ENCODE results near the gene GPR6. TPM values are rescaled to one million over a fixed set of nuclear protein-coding genes. Genes with fewer than 3 reads are reported as not detected.

GPR6 gene
- total RNA-seq, 6 experiments from 2014 or later: not detected

GRCh38 chr6:109958626-109959025 is 19.5 kb upstream of the GPR6 start:
- Histone ChIP-seq H3K4me3 (no peak overlapping the region), H3K36me3 (no peaks in the 10 kb centered on the region), H3K4me1 (no peaks in the 10 kb centered on the region), H3K9me3 (no peaks in the 10 kb centered on the region), H3K27me3 (no peaks in the 10 kb centered on the region), H3K27ac (no peak overlapping the region)
- TF ChIP-seq POLR2A (IDR thresholded peaks at IDR 0.05) (no peak), CTCF (IDR thresholded peaks at IDR 0.05) (no peak)
- ATAC-seq: no peak
- intact Hi-C loops (cut with DNase I): no loop called here
- no CpG with 5 or more reads among the region's 1 CpG for WGBS (ENCODE audit: insufficient coverage, low coverage, low lambda C conversion rate, missing lambda C conversion rate)
- DNase-seq: no peak

- Histone ChIP-seq H3K4me1 (no peaks in the 10 kb centered on the region), H3K27me3 (no peaks in the 10 kb centered on the region), H3K27ac (no peak overlapping the region), H3K4me3 (no peak overlapping the region), H3K36me3 (no peaks in the 10 kb centered on the region), H3K9me3 (no peaks in the 10 kb centered on the region)
- intact Hi-C loops (cut with DNase I): no loop called here
- WGBS (ENCODE audit: insufficient coverage, low coverage, low lambda C conversion rate, missing lambda C conversion rate): 80% methylated on average over 3 of the region's 5 CpGs
- TF ChIP-seq POLR2A (IDR thresholded peaks at IDR 0.05) (no peak), CTCF (IDR thresholded peaks at IDR 0.05) (no peak)
- DNase-seq (no peak), ATAC-seq (no peak)
Measured at GRCh38 chr6:109961611-109962041, 16.5 kb upstream of the GPR6 start.

GRCh38 chr6:109962271-109962670 is 15.8 kb upstream of the GPR6 start:
- DNase-seq (no peak), ATAC-seq (no peak)
- no peaks in the 10 kb centered on the region for H3K9me3 ChIP-seq
- no peak for TF ChIP-seq POLR2A (IDR thresholded peaks at IDR 0.05)
- no peak for TF ChIP-seq CTCF (IDR thresholded peaks at IDR 0.05)
- intact Hi-C loops (cut with DNase I): no loop called here
- H3K4me1 ChIP-seq: no peaks in the 10 kb centered on the region
- H3K36me3 ChIP-seq: no peaks in the 10 kb centered on the region
- no peak overlapping the region for H3K27ac ChIP-seq
- H3K4me3 ChIP-seq: no peak overlapping the region
- no peaks in the 10 kb centered on the region for H3K27me3 ChIP-seq
- WGBS (ENCODE audit: insufficient coverage, low coverage, low lambda C conversion rate, missing lambda C conversion rate): 61% methylated on average over 3 of the region's 5 CpGs

GRCh38 chr6:109963598-109964170 is 14.4 kb upstream of the GPR6 start:
- Histone ChIP-seq H3K27me3 (no peaks in the 10 kb centered on the region), H3K4me1 (no peaks in the 10 kb centered on the region), H3K4me3 (no peak overlapping the region), H3K36me3 (no peaks in the 10 kb centered on the region), H3K9me3 (no peaks in the 10 kb centered on the region), H3K27ac (no peak overlapping the region)
- intact Hi-C loops (cut with DNase I): no loop called here
- 80% methylated on average over 1 of the region's 2 CpGs for WGBS (ENCODE audit: insufficient coverage, low coverage, low lambda C conversion rate, missing lambda C conversion rate)
- DNase-seq (no peak), ATAC-seq (no peak)
- TF ChIP-seq POLR2A (IDR thresholded peaks at IDR 0.05) (no peak), CTCF (IDR thresholded peaks at IDR 0.05) (no peak)

- no peak for DNase-seq
- Histone ChIP-seq H3K4me1 (no peaks in the 10 kb centered on the region), H3K27ac (no peak overlapping the region), H3K9me3 (no peaks in the 10 kb centered on the region), H3K27me3 (no peaks in the 10 kb centered on the region), H3K36me3 (no peaks in the 10 kb centered on the region), H3K4me3 (no peak overlapping the region)
- no peak for ATAC-seq
- TF ChIP-seq CTCF (IDR thresholded peaks at IDR 0.05): no peak
- TF ChIP-seq POLR2A (IDR thresholded peaks at IDR 0.05): no peak
- WGBS (ENCODE audit: insufficient coverage, low coverage, low lambda C conversion rate, missing lambda C conversion rate): 87% methylated on average over 2 of the region's 2 CpGs
- intact Hi-C loops (cut with DNase I): no loop called here
Measured at GRCh38 chr6:109964949-109965348, 13.2 kb upstream of the GPR6 start.

All from right lobe of liver (tissue), 6 donors.